AG20443 (cell line): ENCODE results near the gene NOL4L.

ENCODE experiments used
- DNase-seq: peaks from one replicate; pipeline ENCODE4 v3.0.0; 2012; ENCODE audit warnings: low spot score, mixed read lengths

The NOL4L gene, protein sequence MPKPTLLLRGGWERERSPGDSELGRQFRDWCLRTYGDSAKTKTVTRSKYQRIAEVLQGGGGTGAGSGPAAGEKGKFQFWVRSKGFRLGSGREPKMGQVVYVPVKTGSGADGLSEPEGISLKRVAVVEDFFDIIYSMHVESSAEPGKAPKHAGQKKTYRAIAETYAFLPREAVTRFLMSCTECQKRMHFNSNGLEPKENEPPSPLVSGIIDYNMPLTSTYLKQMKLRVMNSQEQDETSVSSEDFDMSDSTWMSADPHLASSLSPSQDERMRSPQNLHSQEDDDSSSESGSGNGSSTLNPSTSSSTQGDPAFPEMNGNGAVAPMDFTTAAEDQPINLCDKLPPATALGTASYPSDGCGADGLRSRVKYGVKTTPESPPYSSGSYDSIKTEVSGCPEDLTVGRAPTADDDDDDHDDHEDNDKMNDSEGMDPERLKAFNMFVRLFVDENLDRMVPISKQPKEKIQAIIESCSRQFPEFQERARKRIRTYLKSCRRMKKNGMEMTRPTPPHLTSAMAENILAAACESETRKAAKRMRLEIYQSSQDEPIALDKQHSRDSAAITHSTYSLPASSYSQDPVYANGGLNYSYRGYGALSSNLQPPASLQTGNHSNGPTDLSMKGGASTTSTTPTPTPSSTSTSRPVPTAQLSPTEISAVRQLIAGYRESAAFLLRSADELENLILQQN

GRCh38 chr20:32585011-32585585 lies at the start of gene NOL4L:
Gene NOL4L (minus strand): TSS chr20:32585333. CDS start chr20:32584890, 443 bp downstream.
- DNase-seq = peak; percentile 61

DNA sequence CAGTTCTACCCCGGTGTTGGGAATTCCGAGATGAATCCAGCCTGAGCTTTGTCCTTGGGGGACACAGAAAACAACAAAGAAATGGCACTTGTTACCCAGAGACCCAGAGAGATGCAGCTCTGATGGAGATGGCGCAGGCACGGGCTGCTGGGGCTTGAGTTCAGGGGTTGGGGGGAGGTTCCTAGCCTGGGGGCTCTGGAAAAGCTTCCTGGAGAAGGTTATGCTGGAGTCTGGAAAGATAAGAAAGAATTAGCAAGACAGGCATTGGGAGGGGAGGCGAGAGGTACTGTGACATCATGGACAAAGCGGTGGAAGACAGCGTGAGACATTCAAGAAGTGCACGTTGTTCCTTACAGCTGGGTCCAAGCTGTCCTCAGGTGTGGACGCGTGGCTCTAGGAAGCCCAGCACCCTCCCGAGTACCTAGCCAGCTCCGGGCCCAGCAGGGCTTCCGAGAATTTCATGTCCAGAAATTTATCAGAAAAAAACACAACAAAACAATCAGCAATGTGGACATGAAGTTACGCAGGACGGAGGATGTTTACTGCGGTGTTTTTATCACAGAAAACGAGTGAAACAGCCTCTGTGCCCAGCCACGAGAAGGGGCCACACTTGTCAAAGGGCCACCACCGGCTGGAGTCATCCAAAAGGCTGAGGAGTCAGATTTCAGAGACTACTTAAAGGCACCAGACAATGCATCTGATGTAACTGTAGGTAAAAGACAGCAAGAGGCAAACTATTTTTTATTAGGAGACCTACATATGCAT lies 49.1 kb upstream of the NOL4L start:
- no peak for DNase-seq

DNA sequence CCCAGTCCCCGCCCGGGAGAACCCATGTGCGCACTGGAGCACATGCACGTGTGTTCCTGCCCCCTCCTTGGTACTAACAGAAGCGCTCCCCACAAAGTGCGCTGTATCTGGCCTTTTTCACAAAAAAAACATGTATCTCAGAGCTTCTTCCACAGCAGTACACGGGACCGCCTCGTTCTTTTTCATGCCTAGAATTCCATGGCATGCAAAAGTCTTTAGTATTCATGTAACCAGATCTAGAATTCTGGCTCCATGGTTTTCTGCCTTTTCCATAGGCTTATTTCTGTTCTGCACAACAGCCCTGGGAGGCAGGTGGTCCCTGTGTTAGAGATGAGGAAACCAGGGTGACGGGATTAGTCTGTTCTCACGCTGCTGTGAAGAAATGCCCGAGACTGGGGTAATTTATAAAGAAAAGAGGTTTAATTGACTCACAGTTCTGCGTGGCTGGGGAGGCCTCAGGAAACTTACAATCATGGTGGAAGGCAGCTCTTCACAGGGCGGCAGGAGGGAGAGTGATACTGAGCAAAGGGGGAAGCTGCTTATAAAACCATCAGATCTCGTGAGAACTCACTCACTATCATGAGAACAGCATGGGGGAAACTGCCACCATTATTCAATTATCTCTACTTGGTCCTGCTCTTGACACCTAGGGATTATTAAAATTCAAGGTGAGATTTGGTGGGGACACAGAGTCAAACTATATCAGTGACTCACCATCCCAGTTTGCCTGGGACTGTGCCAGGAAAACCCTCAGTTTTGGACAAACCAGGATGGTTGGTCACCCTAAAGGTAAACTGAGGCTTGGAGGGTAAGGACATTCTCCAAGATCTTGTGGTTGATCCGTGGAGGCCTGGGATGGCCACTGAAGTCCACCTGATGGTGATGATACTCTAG lies 47.6 kb upstream of the NOL4L start:
- no peak for DNase-seq

DNA sequence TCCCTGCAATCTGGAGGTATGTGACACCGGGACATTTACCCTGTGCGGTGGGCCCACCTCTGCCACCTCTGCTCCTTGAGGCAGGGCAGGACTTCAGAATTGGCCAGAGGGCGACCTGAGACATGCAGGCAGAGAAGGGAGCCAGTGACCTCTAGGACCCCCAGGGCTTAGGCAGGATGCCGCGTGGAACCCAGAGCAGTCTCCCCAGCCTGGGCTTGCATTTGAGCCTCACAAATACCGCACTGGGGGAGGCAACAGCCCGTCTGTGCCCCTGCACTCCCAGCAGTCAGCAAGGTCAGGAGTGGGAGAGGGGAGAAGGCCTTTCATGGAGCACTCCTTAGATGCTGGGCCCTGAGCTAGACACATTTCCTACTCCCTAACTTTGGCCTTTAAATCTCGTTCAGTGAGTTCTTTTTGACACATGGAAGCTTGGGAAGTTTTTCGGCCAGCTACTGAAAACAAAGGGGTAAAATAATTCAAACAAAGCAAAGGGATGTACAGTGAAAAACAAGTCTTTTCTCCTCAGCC lies 46.9 kb upstream of the NOL4L start:
- DNase-seq = no peak

DNA sequence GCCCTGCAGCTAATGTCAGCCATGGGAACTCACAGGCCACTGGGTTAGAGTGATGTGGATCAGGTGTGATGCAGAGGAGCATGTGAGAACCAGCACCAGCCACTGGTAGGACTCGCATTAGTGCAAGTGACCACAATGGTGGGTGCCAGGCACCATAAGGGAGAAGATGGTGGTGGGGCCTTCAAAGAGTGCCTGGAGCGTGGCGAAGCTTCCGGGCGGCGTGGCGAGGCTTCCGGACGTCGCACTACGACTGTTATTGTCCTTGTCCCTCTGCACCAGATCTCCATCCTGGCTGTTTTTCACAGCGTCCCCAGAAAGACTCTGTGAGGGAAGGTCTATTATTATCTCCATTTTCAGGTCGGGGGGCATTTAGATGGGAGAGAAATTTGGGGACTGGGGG lies 44.7 kb upstream of the NOL4L start:
- no peak for DNase-seq

GRCh38 chr20:32628960-32629530 lies 43.9 kb upstream of the NOL4L start:
- no peak for DNase-seq

- peak; percentile 40 for DNase-seq
These were observed 41.9 kb upstream of the NOL4L start for GRCh38 chr20:32626859-32627636.

DNA sequence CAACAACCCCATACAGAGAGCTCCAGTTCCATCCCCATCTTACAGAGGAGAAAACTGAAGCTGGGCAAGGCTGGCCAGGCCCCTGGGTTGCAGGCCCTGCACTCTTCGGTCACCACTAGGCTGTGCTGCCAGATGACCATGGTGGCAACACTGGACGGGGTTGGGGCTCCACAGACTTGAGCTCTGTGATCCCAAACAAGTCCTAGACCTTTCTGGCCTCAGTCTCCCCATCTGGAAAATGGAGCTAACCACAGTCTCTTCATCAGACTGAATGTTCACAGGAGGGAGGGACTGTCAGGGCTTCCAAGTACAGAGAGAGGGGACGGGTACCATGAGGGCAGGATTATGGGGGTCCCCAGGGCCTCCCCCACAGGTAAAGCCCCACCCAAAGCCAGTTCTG lies 41.3 kb upstream of the NOL4L start:
- no peak for DNase-seq

DNA sequence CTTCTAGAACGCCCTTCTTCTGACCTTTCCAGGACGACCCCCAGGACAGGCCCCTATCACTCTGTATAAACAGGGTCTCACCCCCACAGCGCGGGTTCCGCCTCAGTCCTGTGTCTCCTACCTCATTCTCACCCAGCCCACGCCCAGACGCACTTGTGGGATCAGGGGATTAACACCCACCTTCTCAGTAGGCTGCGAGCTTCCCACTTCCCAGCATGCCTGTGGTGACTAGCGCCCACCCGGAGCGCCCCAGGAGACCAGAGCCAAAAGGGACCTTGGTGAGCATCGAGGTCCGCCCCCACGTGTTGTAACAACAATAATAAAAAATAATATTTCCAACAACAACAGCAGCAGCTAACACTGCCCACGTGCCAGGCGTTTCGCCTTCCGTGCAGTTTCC lies 40.9 kb upstream of the NOL4L start:
- no peak for DNase-seq

DNA sequence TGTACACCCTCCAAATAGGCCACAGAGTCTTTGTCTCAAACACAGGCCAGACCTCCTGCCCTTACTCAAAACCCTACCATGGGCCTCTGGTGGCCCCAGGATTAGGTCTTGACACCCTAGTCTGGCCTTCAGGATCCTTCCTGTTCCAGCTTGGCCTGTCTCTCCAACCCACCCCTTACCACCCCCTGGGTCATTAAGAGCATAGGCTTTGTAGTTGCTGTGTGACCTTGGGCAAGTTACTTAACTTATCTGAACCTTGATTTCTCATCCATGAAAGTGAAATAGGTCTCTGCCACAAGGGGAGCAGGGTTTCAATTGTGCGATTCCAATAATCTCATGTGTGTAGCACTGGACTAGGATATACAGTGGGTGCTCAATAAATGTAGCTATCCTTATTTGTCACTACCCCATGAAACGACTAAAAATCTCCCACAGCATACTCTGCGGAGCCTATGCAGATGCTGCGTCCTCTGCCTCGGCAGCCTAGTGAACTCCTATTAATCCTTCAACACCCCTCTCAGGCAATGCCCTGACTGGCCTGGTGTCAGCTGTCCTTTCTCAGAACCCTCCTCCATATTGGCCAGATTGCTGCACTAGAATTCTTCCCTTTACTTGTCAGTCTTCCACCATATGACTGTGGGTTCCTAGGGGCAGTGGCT lies 39.7 kb upstream of the NOL4L start:
- no peak for DNase-seq

- no peak for DNase-seq
These were observed 38.6 kb upstream of the NOL4L start for GRCh38 chr20:32623667-32624157.

DNA sequence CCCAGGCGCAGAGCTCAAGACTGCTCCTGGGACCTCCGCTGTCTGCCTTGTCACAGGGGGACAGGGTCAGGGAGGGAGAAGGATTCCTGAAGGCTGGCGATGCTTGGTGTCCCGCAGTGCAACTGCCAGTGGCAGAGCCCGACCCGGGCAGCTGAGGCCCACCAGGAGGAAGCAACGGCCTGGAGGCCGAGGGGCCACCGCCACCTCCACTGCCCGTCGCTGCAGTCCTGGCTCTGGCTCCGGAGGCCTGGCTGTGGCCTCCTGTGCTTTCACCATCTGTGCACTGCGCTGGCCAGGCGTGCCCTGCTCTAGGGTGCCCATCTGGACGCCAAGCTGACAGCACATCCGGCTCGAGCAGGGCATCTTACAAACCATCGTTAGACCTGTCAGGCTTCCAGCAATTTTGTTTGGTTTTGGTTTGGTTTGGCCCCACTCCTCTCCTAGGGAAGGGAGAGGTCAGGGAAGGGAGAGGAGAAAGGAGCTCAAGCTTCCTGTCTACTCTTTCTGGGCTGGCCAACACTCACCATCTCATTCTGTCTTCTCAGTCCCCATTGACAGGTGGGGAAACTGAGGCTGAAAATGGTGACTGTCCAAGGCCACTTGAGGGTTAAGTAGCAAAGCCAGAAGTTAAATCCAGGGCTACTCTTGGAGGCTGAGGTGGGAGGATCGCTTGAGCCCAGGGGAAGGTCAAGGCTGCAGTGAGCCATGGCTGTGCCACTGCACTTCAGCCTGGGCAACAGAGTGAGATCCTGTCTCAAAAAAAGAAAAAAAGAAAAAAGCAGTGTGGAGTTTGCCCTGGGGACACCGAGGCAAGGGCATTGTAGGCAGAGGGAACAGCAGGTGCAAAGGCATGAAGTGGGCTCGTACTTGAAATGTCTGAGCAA lies 37.7 kb upstream of the NOL4L start:
- DNase-seq = no peak

DNA sequence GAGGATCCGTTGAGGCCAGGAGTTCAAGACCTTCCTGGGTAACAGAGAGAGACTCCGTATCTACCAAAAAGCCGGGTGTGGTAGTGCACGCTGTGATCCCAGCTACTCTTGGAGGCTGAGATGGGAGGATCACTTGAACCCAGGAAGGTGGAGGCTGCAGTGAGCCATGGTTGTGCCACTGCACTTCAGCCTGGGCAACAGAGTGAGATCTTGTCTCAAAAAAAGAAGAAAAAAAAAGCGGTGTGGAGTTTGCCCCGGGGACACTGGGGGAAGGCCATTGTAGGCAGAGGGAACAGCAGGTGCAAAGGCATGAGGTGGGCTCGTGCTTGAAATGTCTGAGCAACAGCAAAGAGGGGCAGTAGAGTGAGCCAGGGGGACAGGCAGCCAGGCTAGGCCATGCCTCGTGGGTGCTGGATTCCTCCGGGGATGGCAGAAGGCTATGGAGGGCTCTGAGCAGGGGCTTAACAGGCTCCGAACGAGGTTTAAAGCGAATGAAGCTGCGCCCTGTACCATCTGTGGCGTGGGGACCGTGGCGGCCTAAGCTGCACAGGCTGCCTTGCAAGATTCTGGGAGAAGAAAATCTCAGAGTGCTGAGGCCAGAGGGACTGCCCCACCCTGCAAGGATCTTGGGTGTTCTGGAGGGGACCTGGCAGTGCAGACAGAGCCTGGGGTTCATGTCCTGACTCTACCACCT lies 36.9 kb upstream of the NOL4L start:
- DNase-seq = no peak

- peak; percentile 35 for DNase-seq
These were observed 36.1 kb upstream of the NOL4L start for GRCh38 chr20:32621071-32621890.

DNA sequence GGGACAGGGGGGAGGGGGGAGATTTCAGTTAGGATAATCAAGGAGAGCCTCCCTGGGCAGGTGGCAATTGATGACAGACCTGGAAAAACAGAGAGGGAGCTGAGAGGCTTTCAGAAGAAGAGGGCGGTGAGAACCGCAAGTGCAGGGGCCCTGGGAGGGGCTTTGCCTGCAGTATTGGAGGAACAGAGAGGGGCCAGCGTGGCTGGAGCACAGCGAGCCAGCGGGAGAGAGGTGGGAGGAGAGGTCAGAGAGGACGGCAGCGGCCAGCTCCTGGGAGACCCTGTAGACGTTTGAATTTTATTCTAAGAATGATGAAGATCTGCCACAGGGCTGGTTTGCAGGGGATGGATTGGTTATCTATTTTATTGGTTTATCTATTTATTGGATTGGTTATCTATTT lies 34.5 kb upstream of the NOL4L start:
- no peak for DNase-seq

- no peak for DNase-seq
These were observed 29.6 kb upstream of the NOL4L start for GRCh38 chr20:32614772-32615171.

DNA sequence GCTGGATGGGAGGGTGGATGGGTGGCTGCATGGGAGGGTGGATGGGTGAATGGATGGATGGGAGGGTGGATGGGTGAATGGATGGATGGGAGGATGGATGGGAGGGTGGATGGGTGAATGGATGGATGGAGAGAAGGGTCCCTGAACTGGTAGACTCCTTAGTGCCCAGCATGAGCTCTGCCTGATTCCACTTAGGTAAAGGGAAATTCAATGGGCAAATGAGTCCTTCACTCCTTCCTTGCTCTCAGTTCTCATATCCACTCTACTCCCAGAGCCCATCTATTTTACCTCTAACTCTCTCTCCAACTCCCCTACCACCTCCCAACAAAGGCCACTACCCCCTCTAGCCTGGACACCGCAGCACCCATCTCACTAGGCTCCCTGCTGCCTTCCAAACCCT lies 29.2 kb upstream of the NOL4L start:
- no peak for DNase-seq
